M059J (cell line): Measurements from ENCODE around the gene SMAD7. TPM values are rescaled to one million over a fixed set of nuclear protein-coding genes. Genes with fewer than 3 reads are reported as not detected.
A peak's percentile ranks its signal among the peaks of the same experiment; 100 is the strongest.
"Not testable (repeated sequence)": the region's sequence is repeated elsewhere in the genome, so short reads cannot be mapped to it uniquely, and the experiment has no call there.

Experiments used
- DNase-seq: peaks from one replicate; pipeline ENCODE4 v3.0.0-alpha.2; 2012; ENCODE audit warnings: low read depth
- total RNA-seq: library from RNA; depleted of rRNA; stranded (reverse); fragments of >200 nt; shearing (Covaris generic); gene quantifications from 2 replicates; pipeline ENCODE4 v1.2.3, GENCODE V29; 2014

The SMAD7 gene
- total RNA-seq, 1 experiment from 2014 or later: 19.3 TPM

DNA sequence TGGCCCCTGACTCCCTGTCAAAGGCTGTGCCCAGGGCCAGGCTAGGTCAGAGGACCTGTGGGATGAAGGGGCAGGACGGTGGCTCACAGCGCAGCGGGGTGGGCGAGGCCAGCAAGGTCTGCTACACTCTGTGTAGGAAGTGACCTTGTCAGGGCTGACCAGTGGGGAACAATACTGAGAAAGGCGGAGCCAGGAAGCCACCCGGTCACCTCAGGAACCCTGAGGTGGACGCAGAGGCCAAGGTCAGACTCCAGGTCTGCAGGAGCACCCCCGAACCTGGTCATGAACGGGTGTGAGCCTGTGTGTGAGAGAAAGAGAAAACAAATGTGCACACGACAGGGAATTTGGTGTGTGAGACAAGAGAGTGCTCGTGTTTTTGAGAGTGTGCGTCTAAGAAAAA is 72.3 kb downstream of the SMAD7 start:
- no peak for DNase-seq

DNA sequence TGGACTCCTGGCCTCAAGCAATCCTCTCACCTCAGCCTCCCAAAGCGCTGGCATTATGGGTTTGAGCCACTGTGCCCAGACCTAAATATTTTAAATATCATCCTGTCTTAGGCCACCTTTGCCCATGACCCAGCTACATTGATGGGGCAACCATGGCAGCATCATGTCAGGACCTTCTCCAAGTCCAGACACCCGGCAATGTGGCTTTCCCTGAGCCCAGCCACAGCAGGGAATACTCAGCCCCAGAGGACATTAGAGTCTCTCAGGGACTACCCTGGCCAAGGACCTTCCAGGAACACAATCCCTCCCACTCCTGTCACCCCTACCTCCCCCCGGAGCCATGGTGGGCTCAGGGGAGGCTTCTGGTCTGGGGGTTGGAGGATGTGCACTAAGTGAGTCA is 72.8 kb downstream of the SMAD7 start:
- DNase-seq: no peak

DNA sequence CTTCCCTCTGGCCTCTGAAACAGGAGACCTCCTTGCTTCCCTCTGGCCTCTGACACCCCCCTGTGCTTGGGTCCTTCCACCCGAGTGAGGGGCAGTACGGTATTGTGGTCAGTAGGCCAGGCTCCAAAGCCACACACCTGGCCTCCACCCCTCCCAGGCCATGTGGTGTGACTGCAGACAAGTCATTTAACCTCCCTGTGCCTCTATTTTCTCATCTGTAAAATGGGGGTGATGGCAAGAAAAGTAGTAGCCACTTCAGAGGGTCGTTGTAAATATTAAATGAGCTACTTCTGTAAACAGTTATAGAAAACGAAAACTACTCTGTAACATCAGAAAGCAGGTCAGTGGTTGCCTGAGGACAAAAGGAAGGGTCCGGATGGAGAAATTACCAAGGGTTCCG is 74.2 kb downstream of the SMAD7 start:
- DNase-seq: no peak

DNA sequence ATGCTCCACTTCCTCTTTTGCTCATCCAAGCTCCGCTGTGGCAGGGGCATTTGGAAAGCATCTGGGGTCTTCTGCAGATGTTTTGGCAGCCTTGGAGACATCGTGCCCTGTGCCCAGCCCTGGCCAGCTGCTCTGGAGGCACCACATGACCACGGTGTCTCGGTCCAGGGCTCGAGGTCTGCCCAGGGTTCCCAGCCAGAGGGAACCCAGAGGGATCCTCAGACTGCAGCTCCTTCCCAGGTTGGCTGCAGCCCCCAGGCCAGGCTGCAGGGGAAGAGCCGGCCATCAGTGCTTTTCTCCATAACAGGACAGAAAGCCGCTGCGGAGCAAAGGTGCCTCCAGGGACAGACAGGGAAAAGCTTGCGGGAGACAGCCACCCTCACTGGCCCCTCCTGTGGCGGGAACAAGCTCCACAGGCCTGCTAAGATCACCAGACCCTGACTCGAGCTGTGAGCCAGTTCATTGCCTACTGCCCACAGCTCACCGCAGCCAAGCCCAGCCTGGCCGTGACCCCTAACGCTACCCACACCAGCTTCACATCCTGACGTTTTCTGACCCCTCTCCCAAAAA is 74.7 kb downstream of the SMAD7 start:
- peak; percentile 29 for DNase-seq

DNA sequence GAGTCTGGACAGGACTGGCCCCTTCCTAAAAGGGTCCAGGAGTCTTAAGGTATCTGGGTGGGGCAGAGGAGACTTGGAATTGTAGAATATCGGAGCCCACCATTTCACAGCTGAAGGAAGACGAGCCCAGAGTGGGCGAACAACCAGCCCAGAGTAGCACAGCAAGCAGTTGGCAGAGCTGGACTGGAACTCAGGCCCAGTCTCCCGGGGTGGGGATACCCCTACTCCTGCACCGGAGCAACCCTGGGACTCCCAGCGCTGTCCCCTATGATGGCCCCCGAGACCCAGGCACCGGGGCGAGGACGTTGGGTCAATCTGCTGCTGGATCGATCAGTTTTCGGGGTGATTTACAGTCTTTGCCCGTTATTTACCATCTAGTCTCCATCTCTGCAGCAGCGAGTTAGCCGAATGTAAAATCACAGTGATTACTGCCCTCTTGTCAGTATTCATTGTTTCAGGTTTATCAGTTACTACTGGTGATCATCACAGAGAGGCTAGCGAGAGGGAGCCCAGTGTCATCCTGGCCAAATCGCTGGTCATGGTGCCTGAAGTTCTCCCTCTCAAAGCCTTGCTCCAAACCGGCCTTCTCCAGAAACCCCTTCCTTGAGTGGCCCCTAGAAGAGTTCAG is 75.3 kb downstream of the SMAD7 start:
- no peak for DNase-seq

DNA sequence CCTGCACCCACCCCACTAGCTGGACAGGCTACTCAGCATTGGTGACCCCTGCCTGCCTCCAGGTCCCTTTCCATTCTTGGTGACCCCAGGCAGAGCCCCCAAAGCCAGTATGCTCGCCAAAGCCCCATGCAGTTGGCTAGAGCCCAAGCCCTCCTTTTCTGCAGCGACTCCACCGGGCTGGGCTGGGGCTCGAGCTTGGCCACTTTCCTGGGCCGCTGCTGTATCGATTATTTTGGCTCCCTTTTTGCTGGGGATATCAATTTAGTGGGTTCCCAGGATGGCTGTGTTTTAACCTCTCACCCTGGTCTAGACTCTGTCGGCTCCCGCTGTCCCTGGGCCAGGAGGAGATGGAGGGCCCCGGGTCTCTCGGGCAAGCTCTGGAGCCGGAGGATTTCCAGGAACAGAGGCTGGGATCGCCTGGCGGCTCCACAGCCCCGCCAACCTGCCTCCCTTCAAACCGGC is 76.0 kb downstream of the SMAD7 start:
- DNase-seq: no peak

GRCh38 chr18:48874233-48874632 is 76.5 kb downstream of the SMAD7 start:
- no peak for DNase-seq

- DNase-seq: peak; percentile 73
Measured at GRCh38 chr18:48872234-48873145, 78.3 kb downstream of the SMAD7 start.

DNA sequence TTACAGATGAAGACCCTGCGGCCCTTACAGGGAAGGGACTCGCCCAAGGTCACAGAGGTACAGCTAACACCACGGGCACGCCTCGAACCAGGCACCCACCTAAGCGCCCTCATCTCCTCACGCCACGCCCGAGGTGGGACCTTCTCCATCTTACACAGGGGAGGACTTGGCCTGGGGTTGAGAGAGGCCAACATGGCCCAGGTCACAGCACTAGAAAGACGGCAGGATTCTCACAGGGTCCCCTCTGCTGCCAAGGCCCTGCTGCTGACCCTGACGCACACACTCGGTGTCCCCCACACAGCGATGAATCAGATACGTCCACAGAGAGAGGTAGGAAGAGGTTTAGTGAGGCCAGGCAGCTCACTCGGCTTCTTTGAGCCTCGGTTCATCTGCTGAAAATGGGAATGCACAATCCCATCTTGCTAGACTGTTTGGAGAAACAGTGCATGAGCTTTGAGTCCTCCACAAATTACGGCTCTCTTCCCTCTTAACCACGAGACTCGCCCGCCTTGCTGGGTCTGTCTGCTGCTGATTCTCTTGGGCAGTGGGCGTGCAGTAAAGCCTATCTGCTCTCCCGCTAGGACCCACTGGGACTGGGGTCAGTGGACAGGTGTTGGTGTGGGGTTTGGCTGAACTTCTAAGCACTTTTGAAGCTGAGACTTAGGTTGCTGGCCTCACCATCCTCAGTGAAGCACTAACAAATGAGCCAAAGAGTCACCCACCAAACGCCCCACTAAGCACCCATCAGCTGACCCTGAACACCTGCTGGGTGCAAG is 79.2 kb downstream of the SMAD7 start:
- no peak for DNase-seq

GRCh38 chr18:48870926-48871325 is 79.8 kb downstream of the SMAD7 start:
- not testable (repeated sequence) for DNase-seq
